ENCODE measurements around the gene ZER1.

- TF ChIP-seq CTCF (IDR thresholded peaks at IDR 0.05) (no peak), POLR2AphosphoS5 (IDR thresholded peaks at IDR 0.05) (no peak), EP300 (IDR thresholded peaks at IDR 0.05) (no peak)
Observed at GRCh38 chr9:128788445-128788844, 16.7 kb upstream of the ZER1 start.
